IPS DF 6.9 (cell line): ENCODE data around the gene NKX1-1.

Experiments
- DNase-seq: peaks from one replicate; pipeline ENCODE4 v3.0.0-alpha.2; 2013; ENCODE audit warnings: low read depth, low spot score
- H3K27ac ChIP-seq: one replicate; pipeline ENCODE4 v1.5.1; 2013; ENCODE audit warnings: low read length, control low read depth
- H3K27me3 ChIP-seq: 2 replicates; pipeline ENCODE4 v1.6.1; 2013; ENCODE audit warnings: mild to moderate bottlenecking, low read length; ENCODE audit not compliant: control insufficient read depth, insufficient read depth
- H3K36me3 ChIP-seq: 2 replicates; pipeline ENCODE4 v1.6.1; 2013; ENCODE audit warnings: low read length; ENCODE audit not compliant: control insufficient read depth, insufficient read depth
- H3K4me1 ChIP-seq: 2 replicates; pipeline ENCODE4 v1.6.1; 2013; ENCODE audit warnings: low read length; ENCODE audit not compliant: control insufficient read depth, insufficient read depth
- H3K4me3 ChIP-seq: 2 replicates; pipeline ENCODE4 v1.5.1; 2013; ENCODE audit warnings: mild to moderate bottlenecking, low read length
- H3K9me3 ChIP-seq: 2 replicates; pipeline ENCODE4 v1.6.1; 2013; ENCODE audit warnings: low read length, inconsistent platforms; ENCODE audit not compliant: control insufficient read depth, insufficient read depth
- WGBS: extraction: QIAGEN DNeasy Blood & Tissue Kit; methylation state at CpG from one replicate; pipeline ENCODE4 v1.1.7; 2013; ENCODE audit warnings: mixed read lengths, missing lambda C conversion rate; ENCODE audit not compliant: insufficient read length, insufficient coverage; 5-methylcytosine and 5-hydroxymethylcytosine counted together

Gene NKX1-1

GRCh38 chr4:1409491-1410425 is 3.5 kb upstream of the NKX1-1 start:
- WGBS: no CpG with 5 or more reads among the region's 27 CpGs
- peaks cover 51% of the 10 kb centered on the region for H3K27me3 ChIP-seq
- H3K9me3 ChIP-seq: no peaks in the 10 kb centered on the region
- no peaks in the 10 kb centered on the region; the same call in 1 of the 2 replicates for H3K36me3 ChIP-seq
- DNase-seq: no peak
- H3K27ac ChIP-seq: no peak overlapping the region
- no peak overlapping the region for H3K4me3 ChIP-seq
- peaks cover 1% of the 10 kb centered on the region; the same call in 1 of the 2 replicates for H3K4me1 ChIP-seq

- peaks cover 57% of the 10 kb centered on the region for H3K27me3 ChIP-seq
- H3K4me3 ChIP-seq: no peak overlapping the region
- no CpG with 5 or more reads among the region's 14 CpGs for WGBS
- H3K27ac ChIP-seq: no peak overlapping the region
- H3K36me3 ChIP-seq: no peaks in the 10 kb centered on the region; the same call in 1 of the 2 replicates
- no peaks in the 10 kb centered on the region for H3K9me3 ChIP-seq
- peaks cover 1% of the 10 kb centered on the region; the same call in 1 of the 2 replicates for H3K4me1 ChIP-seq
- DNase-seq: no peak
Measured at GRCh38 chr4:1409079-1409478, 2.8 kb upstream of the NKX1-1 start.

GRCh38 chr4:1408418-1408817 is 2.2 kb upstream of the NKX1-1 start:
- Histone ChIP-seq H3K27me3 (peaks cover 63% of the 10 kb centered on the region), H3K36me3 (no peaks in the 10 kb centered on the region; the same call in 1 of the 2 replicates), H3K9me3 (no peaks in the 10 kb centered on the region), H3K27ac (no peak overlapping the region), H3K4me1 (peaks cover 1% of the 10 kb centered on the region; the same call in 1 of the 2 replicates), H3K4me3 (no peak overlapping the region)
- WGBS: no CpG with 5 or more reads among the region's 22 CpGs
- no peak for DNase-seq

GRCh38 chr4:1407657-1408333 is 1.6 kb upstream of the NKX1-1 start:
- peaks cover 68% of the 10 kb centered on the region for H3K27me3 ChIP-seq
- H3K4me3 ChIP-seq: no peak overlapping the region
- DNase-seq: no peak
- no CpG with 5 or more reads among the region's 53 CpGs for whole genome bisulfite sequencing
- H3K36me3 ChIP-seq: no peaks in the 10 kb centered on the region; the same call in 1 of the 2 replicates
- H3K9me3 ChIP-seq: no peaks in the 10 kb centered on the region
- H3K4me1 ChIP-seq: peaks cover 1% of the 10 kb centered on the region; the same call in 1 of the 2 replicates
- no peak overlapping the region for H3K27ac ChIP-seq

- H3K36me3 ChIP-seq: no peaks in the 10 kb centered on the region; the same call in 1 of the 2 replicates
- WGBS: no CpG with 5 or more reads among the region's 50 CpGs
- H3K9me3 ChIP-seq: no peaks in the 10 kb centered on the region
- H3K27ac ChIP-seq: no peak overlapping the region
- H3K27me3 ChIP-seq: peaks cover 75% of the 10 kb centered on the region
- H3K4me3 ChIP-seq: no peak overlapping the region
- peaks cover 2% of the 10 kb centered on the region; the same call in 1 of the 2 replicates for H3K4me1 ChIP-seq
- DNase-seq: no peak
Measured at GRCh38 chr4:1406981-1407656, 877 bp upstream of the NKX1-1 start.

GRCh38 chr4:1405636-1406393 is 427 bp downstream of the NKX1-1 start:
- Histone ChIP-seq H3K9me3 (no peaks in the 10 kb centered on the region), H3K27ac (no peak overlapping the region), H3K4me1 (peaks cover 3% of the 10 kb centered on the region; the same call in 1 of the 2 replicates), H3K27me3 (peaks cover 84% of the 10 kb centered on the region), H3K36me3 (no peaks in the 10 kb centered on the region; the same call in 1 of the 2 replicates), H3K4me3 (no peak overlapping the region)
- WGBS: no CpG with 5 or more reads among the region's 90 CpGs
- DNase-seq: no peak

GRCh38 chr4:1405254-1405635 is 997 bp downstream of the NKX1-1 start:
- no peak overlapping the region for H3K4me3 ChIP-seq
- no peak overlapping the region for H3K27ac ChIP-seq
- H3K9me3 ChIP-seq: no peaks in the 10 kb centered on the region
- H3K36me3 ChIP-seq: no peaks in the 10 kb centered on the region; the same call in 1 of the 2 replicates
- peaks cover 3% of the 10 kb centered on the region; the same call in 1 of the 2 replicates for H3K4me1 ChIP-seq
- peaks cover 84% of the 10 kb centered on the region for H3K27me3 ChIP-seq
- no CpG with 5 or more reads among the region's 26 CpGs for WGBS
- DNase-seq: no peak

- no peak overlapping the region for H3K27ac ChIP-seq
- WGBS: no CpG with 5 or more reads among the region's 54 CpGs
- peaks cover 3% of the 10 kb centered on the region; the same call in 1 of the 2 replicates for H3K4me1 ChIP-seq
- H3K9me3 ChIP-seq: no peaks in the 10 kb centered on the region
- no peak overlapping the region for H3K4me3 ChIP-seq
- no peak for DNase-seq
- H3K36me3 ChIP-seq: no peaks in the 10 kb centered on the region; the same call in 1 of the 2 replicates
- H3K27me3 ChIP-seq: peaks cover 81% of the 10 kb centered on the region
Measured at GRCh38 chr4:1404573-1405253, 1.5 kb downstream of the NKX1-1 start.
